ENCODE results near the gene YBX3.
"Not testable (repeated sequence)": the region's sequence is repeated elsewhere in the genome, so short reads cannot be mapped to it uniquely, and the experiment has no call there.

The YBX3 gene

DNA sequence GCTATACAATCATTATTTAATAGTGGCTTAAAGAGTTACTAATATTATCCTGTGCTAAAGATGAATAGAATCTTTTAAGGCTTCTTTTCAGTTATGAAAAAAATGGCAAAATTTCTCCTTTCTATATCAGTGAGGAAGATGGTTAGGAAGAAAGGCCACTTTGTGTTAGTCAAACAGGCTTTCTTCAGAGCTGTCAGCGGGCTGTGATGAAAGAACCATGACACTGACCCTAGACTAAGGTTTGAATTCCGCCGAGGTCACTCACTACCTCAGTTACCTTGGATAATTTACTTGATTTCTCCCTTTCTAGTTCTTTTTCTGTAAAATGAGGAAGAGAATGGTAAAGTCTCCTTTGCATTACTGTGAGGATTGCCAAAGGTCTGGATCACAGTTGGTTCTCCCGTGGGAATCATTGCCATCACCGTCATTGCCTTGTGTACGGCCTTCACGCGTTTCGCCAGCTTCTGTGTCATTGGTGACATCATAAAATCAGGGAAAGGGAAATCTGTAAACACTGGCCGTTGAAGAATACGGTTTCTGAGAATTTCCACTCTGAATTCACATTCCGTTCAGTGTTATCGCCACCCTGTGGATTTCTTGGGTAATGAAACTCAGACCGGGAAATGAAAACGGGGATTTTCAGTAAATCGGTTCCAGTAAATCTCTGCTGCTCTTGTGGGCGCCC, 26.7 kb upstream of the YBX3 start:
- DNase-seq (ENCODE audit: low spot score), result peak; percentile 61
- TF ChIP-seq, protein P1, sequence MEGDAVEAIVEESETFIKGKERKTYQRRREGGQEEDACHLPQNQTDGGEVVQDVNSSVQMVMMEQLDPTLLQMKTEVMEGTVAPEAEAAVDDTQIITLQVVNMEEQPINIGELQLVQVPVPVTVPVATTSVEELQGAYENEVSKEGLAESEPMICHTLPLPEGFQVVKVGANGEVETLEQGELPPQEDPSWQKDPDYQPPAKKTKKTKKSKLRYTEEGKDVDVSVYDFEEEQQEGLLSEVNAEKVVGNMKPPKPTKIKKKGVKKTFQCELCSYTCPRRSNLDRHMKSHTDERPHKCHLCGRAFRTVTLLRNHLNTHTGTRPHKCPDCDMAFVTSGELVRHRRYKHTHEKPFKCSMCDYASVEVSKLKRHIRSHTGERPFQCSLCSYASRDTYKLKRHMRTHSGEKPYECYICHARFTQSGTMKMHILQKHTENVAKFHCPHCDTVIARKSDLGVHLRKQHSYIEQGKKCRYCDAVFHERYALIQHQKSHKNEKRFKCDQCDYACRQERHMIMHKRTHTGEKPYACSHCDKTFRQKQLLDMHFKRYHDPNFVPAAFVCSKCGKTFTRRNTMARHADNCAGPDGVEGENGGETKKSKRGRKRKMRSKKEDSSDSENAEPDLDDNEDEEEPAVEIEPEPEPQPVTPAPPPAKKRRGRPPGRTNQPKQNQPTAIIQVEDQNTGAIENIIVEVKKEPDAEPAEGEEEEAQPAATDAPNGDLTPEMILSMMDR (IDR thresholded peaks at IDR 0.05; ENCODE audit: extremely low read depth, insufficient read depth, missing control alignments), result peak; percentile 86
- in situ Hi-C loops (cut with MboI; ENCODE audit: low pct_unique_long_range_greater_than_20kb, low sequenced_read_pairs, unreplicated experiment), result loop anchor here (10.0 to 25.0 kb wide), 2 partner anchors 515 to 737 kb away; no protein-coding TSS in a partner anchor

DNA sequence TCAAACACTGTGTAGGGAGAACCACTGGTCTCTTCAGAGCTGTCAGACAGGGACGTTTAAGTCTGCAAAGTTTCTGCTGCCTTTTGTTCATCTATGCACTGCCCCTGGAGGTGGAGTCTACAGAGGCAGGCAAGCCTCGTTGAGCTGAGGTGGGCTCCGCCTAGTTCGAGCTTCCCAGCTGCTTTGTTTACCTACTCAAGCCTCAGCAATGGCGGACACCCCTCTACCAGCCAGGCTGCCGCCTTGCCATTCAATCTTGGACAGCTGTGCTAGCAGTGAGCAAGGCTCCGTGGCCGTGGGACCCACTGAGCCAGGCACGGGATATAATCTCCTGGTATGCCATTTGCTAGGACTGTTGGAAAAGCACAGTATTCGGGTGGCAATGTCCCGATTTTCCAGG, 24.6 kb upstream of the YBX3 start:
- TF ChIP-seq, protein P1 (IDR thresholded peaks at IDR 0.05; ENCODE audit: extremely low read depth, insufficient read depth, missing control alignments), result no peak
- in situ Hi-C loops (cut with MboI; ENCODE audit: low pct_unique_long_range_greater_than_20kb, low sequenced_read_pairs, unreplicated experiment), result no loop called here
- DNase-seq (ENCODE audit: low spot score), result no peak

DNA sequence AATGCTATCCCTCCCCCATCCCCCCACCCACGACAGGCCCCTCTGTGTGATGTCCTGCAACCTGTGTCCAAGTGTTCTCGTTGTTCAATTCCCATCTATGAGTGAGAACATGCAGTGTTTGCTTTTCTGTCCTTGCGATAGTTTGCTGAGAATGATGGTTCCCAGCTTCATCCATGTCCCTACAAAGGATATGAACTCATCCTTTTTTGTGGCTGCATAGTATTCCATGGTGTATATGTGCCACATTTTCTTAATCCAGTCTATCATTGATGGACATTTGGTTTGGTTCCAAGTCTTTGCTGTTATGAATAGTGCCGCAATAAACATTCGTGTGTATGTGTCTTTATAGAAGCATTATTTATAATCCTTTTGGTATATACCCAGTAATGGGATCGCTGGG, 20.3 kb upstream of the YBX3 start:
- in situ Hi-C loops (cut with MboI; ENCODE audit: low pct_unique_long_range_greater_than_20kb, low sequenced_read_pairs, unreplicated experiment); DNase-seq (ENCODE audit: low spot score): not testable (repeated sequence)

DNA sequence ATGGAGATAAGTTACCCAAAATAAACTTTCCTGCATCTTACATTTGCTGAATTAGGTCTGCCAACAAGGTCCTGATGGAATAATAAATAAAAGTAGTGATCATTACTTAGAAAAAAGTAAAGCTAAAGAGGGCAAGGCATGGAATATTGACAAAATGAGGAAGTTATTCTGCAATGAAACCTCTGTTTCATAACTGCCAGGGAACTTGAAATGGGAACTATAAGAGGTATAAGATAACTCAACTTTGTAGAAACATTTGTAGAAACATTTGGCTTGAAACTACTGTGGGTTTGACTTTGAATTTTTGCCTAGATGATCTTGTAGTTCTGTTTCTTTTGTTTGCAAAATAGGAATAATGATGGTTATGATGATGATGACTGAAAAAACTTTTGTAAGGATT, 18.7 kb upstream of the YBX3 start:
- in situ Hi-C loops (cut with MboI; ENCODE audit: low pct_unique_long_range_greater_than_20kb, low sequenced_read_pairs, unreplicated experiment), result no loop called here
- TF ChIP-seq, protein P1 (IDR thresholded peaks at IDR 0.05; ENCODE audit: extremely low read depth, insufficient read depth, missing control alignments), result no peak
- no peak for DNase-seq (ENCODE audit: low spot score)

DNA sequence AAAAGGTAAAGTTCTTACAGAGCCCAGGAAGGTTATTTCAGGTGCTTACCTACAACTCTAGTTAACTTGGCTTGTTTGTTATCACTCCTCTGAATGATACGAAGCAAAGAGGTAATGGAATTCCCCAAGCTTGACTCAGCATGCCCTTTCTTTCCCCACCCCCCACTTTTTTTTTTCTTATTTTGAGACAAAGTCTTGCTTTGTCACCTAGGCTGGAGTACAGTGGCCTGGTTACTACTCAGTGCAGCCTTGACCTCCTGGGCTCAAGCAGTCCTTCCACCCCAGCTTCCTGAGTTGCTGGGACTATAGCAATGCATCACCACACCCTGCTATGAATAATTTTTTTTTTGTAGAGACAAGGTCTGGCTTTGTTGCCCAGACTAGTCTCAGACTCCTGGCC, 17.1 kb upstream of the YBX3 start:
- no peak for DNase-seq (ENCODE audit: low spot score)
- TF ChIP-seq, protein P1 (IDR thresholded peaks at IDR 0.05; ENCODE audit: extremely low read depth, insufficient read depth, missing control alignments), result no peak
- in situ Hi-C loops (cut with MboI; ENCODE audit: low pct_unique_long_range_greater_than_20kb, low sequenced_read_pairs, unreplicated experiment), result no loop called here

DNA sequence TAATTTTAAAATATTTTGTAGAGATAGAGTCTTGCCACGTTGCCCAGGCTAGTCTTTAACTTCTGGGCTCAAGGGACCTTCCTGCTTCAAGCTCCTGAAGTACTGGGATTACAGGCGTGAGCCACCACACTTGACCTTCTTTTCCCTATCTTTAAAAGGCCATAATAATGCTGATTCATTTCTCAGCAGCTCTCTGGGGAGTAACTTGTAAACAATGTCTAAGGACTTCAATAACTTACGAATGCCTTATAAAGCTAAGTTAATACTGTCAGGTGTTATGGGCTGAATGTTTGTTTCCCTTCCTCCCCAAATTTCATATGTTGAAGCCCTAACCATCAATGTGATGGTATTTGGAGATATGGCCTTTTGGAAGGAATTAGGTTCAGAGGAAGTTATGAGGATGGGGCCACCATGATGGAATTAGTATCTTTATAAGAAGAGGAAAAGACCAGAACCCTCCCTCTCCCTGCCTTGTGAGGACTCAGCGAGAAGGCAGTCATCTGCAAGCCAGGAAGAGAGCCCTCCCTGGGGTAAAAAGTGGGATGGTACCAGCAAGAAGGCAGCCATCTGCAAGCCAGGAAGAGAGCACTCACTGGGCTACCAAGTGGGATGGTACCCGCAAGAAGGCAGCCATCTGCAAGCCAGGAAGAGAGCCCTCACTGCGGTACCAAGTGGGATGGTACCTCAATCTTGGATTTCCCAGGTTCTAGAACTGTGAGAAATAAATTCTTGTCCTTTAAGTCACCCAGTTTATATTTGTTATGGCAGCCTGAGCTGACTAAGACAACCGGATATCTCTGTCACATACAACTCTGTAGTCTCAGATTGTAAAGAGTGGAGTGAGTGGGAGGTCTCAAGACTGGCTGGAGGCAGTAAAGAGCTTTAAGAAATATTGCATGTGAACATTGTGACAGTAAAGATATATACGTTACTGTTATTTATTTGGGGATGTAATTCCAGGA, 16.3 kb upstream of the YBX3 start:
- no peak for DNase-seq (ENCODE audit: low spot score)
- TF ChIP-seq, protein P1 (IDR thresholded peaks at IDR 0.05; ENCODE audit: extremely low read depth, insufficient read depth, missing control alignments), result no peak
- in situ Hi-C loops (cut with MboI; ENCODE audit: low pct_unique_long_range_greater_than_20kb, low sequenced_read_pairs, unreplicated experiment), result no loop called here

DNA sequence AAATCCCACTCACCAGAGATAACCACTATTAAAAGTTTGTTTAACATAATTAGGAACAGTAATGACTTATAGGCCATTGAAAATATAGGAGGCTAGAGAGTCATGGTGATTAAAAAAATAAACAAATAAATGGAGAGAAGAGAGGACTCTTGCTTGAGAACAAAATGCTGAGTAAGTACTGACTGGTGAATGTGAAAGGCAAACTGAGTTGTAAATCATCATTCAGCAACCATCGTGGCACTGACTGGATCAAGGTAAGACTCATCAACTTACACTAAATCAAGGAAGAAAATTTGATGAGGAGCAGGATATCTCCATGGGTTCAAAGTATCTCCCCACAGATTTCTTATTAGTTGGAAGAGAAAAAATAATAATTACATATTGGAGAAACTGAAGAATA, 14.1 kb upstream of the YBX3 start:
- in situ Hi-C loops (cut with MboI; ENCODE audit: low pct_unique_long_range_greater_than_20kb, low sequenced_read_pairs, unreplicated experiment), result no loop called here
- TF ChIP-seq, protein P1 (IDR thresholded peaks at IDR 0.05; ENCODE audit: extremely low read depth, insufficient read depth, missing control alignments), result no peak
- no peak for DNase-seq (ENCODE audit: low spot score)

Data from GM13977 (cell line).